DLD1 (cell line): Measurements from ENCODE around the gene SAMD1.

Experiments used
- in situ Hi-C: cut with HindIII; loops from 2 replicates; pipeline ENCODE4 v1.10.0; 2017; ENCODE audit warnings: low sequenced_read_pairs

SAMD1 gene

DNA sequence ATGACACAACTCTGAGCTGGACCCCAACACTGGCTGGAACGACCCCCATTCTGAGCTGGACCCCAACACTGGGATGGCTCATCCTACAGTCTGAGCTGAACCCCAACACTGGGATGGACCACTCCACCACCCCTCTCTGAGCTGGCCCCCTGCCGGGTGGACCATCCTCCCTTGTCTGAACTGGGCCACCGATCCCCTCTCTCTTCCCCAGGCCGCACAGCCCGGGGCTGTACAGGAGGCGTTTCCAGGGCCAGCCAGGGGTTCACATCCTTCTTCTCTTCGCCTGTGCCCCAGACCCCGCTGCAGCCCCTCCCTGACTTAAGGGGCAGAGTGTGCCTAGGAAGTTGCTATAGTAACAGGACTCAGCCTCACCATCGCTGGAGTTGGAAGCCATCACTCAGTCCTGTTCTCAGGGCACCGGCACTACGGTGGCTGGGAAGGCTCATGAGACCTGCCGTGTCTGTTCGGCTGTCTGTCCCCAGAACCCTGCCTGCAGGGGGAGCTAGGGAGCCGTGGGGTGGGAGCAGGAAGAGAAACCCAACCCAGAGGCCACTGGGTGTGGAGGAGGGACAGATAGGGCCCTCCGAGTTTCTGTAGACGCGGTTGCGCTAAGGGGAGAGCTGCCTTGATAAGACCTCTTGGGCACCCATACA, 23.3 kb upstream of the SAMD1 start:
- in situ Hi-C loops: no loop called here

DNA sequence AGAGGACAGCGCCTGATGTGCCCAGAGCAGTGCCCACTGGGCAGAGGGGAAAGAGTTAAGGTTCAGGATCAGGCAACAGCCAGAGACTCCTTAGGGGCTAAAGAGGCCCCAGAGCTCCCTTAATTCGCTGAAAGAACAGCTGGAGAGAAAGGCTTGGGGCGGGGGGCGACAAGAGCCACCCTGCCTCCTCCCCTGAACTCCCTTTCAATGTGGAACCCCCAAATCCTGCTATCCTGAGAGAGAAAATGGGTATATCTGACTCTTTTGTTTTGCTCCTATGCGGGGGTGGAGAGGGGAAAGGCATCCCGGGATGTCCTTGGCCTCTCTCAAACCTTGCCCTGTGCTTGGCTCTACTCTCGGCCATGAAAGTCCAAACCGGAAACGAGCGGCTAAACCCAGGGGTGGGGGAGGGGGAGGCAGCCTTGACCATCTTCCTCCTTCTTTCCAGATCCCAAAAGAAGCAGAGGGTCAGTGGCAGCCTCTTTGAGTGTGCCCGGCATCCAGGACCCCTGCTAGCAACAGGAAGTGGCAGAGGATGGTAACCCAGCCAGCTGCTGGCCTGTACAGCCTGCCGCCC, 22.3 kb upstream of the SAMD1 start:
- in situ Hi-C loops: no loop called here

GRCh38 chr19:14112051-14112808, 21.7 kb upstream of the SAMD1 start:
- in situ Hi-C loops: no loop called here

DNA sequence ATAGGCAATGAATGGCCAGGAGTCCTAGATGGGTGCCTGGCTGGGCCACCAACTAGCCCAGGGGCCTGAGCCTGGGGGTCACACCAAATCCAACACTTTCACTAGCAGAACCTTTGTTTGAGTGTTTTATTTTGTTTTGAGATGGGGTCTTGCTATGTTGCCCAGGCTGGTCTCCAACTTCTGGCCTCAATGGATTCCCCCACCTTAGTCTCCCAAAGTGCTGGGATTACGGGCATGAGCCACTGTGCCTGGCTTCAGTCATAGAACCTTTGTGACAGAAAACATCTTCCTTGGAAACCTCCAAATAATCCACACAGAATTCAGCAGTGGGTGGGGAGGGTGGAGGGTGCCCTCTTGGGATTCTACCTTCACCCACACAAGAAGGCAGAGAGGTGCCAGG, 20.9 kb upstream of the SAMD1 start:
- in situ Hi-C loops: no loop called here

GRCh38 chr19:14110650-14111049, 20.1 kb upstream of the SAMD1 start:
- in situ Hi-C loops: no loop called here

- in situ Hi-C loops: no loop called here
Measured at GRCh38 chr19:14107581-14108461, 17.3 kb upstream of the SAMD1 start.

DNA sequence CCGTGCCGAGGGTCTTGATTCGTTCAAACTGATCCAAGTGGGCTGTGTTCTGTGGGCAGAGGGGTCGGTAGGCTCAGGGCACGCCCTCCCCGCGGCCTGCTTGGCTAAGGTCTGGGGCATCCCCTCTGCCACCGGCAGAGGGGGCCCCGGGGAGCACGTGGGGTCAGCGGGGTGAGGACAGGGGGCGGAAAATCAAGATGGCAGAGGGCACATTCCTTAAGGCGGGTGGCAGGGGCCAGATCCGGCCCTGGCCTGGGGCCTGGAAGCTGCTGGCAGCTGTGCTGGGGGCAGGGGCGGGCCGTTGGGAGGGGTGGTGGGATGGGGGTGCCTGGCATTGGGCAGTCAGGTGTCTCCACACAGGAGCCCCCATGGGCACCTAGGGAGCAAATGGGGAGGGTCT, 16.3 kb upstream of the SAMD1 start:
- in situ Hi-C loops: no loop called here

GRCh38 chr19:14105680-14106079, 15.1 kb upstream of the SAMD1 start:
- in situ Hi-C loops: no loop called here

DNA sequence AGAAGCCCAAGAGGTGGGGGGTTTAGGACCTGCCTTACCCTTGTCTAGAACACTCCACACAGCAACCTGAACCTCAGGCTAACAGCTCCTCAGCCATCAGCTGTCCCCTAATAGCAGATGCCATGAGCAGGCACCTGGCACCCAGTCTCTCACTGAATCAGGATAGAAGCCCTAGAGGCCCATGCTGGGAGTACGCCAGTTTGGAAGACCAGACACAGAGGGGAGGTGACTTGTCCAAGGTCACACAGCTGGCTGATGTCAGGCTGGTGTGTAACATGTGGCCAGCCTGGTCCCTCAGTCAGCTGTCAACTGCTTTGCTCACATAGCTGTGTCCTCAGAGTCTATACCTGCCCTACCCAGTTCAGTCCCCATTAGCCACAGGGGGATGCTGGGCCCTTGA, 12.8 kb upstream of the SAMD1 start:
- in situ Hi-C loops: no loop called here

DNA sequence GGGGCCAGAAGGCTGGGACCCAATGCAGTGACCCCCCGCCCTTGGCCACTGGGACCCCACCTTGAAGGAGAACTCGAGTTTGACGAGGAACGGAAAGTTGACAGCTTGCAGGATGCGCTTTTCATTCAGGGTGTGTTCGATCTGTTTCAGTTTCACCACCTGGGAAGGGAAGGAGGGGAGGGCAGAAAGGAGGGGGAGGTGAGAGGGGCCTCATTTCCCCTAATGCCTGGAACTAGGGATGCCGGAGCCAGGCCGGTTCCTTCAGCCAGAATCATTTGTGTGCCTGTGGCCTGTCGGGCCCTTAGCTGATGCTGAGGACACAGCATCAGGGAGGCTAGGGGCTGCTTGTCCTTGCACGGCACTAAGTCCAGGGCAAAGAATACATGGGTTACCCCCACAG, 12.2 kb upstream of the SAMD1 start:
- in situ Hi-C loops: no loop called here

- in situ Hi-C loops: no loop called here
Measured at GRCh38 chr19:14102102-14102696, 11.6 kb upstream of the SAMD1 start.

DNA sequence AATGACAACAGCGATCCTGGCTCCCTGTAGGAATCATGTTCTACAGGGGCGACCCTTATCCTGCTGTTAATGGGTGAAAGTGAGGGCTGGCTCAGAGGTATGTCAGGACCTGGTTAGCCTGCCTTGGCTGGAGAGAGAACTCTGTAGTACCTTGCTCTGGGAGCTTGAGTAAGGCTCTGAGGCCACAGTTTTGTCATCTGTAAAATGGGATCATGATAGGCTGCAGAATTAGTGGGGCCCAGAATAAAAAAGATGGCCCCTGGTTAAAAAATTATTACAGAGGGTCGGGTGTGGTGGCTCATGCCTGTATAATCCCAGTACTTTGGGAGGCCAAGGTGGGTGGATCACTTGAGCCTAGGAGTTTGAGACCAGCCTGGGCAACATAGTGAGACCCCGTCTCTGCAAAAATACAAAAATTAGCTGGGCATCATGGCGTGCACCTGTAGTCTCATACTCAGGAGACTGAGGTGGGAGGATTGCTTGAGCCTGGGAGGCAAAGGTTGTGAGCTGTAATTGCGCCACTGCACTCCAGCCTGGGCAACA, 10.5 kb upstream of the SAMD1 start:
- in situ Hi-C loops: no loop called here

- in situ Hi-C loops: loop anchor here (25.0 kb wide), 1 partner anchor 210 kb away; the partner anchor contains the start of gene NANOS3
Measured at GRCh38 chr19:14097532-14098151, 7.1 kb upstream of the SAMD1 start.

DNA sequence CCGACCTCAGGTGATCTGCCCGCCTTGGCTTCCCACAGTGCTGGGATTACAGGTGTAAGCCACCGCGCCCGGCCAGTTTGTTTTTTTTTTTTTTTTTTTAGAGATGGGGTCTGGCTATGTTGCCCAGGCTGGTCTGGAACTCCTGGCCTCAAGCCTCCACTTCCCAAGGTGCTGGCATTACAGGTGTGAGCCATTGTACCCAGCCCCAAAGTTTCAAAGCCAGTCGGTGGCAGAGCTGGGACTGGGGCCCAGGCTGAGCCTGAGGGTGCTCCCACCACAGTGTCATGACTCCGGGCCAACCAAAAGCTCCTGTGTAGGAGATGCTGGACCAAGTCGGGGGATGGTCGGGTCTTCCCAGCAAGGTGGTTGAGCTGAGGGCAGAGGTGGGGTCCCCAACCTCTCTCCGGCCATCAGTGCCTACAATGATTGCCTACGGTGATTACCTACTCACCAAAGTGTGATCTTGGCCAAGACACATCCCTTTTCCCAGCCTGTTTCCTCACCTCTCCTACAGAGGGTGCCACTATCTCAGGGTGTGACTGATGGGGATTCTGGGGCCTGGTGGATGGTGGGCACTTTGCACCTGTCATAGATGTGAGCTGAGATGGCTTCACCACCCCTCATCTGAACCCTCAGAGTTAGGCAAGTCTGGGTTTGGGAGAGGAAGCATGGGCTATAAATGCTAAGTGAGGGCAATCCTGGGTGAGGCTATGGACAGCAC, 5.9 kb upstream of the SAMD1 start:
- in situ Hi-C loops: loop anchor here (25.0 kb wide), 1 partner anchor 209 kb away; the partner anchor contains the start of gene NANOS3

DNA sequence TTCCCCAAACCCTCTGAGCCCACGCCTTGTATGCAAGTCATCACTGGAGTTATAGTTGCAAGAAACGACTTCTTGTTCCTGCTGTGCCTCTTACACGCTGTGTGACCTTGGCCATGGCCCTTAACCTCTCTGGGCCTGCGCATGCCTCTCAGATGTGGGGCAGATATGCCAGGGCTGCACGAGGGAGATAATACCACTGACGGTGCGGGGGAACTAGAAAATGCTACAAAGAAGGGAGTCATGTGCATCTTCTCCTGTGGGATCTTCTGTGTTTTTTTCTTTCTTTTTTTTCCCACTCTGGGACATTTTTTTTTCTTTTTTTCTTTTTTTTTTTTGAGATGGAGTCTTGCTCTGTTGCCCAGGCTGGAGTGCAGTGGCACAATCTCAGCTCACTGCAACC, 4.3 kb upstream of the SAMD1 start:
- in situ Hi-C loops: loop anchor here (25.0 kb wide), 1 partner anchor 208 kb away; the partner anchor contains the start of gene NANOS3

- in situ Hi-C loops: loop anchor here (25.0 kb wide), 1 partner anchor 206 kb away; the partner anchor contains the start of gene NANOS3
Measured at GRCh38 chr19:14093117-14093823, 2.7 kb upstream of the SAMD1 start.

DNA sequence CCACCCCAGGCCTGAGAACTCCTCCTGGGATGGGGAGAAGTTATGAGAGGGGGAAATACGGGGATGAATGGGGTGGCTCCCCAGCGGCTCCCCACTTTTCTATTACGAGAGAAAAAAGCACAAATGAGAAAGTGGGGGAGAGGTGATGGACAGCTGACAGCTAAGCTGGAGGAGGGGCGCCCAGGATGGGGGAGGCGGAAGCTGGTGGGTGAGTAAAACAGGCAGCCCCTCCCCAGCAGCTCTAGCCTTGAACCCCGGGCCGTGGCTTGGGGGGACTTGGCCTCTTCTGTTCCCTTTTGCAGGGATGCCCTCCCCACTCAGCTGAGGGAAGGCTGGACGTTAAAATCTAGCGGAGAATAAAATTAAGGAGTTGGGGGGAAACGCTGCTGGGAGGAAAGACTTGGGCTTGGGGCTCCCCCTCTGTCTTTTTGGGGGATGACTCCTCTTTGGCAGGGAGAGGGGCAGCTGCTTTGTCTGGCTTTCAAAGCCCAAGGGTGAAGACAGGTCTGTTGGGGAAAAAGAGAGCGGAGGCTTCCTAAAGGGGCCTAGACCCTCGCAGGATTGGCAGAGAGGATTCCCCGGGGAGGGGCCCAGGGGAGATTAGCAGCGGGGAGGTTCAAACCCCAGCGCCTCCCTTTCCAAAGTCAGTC, 1.4 kb upstream of the SAMD1 start:
- in situ Hi-C loops: loop anchor here (25.0 kb wide), 1 partner anchor 205 kb away; the partner anchor contains the start of gene NANOS3
